IPS-20b (cell line): ENCODE measurements around the gene SRMS.
"Not testable (repeated sequence)": the region's sequence is repeated elsewhere in the genome, so short reads cannot be mapped to it uniquely, and the experiment has no call there.

Source experiments
- H3K27ac ChIP-seq: one replicate; pipeline ENCODE4 v1.5.1; 2013; ENCODE audit warnings: low read length
- H3K27me3 ChIP-seq: 2 replicates; pipeline ENCODE4 v1.6.1; 2013; ENCODE audit warnings: mild to moderate bottlenecking, low read length, inconsistent platforms; ENCODE audit not compliant: insufficient read depth
- H3K36me3 ChIP-seq: 2 replicates; pipeline ENCODE4 v1.6.1; 2013; ENCODE audit warnings: low read depth, mild to moderate bottlenecking, inconsistent platforms, low read length, moderate library complexity; ENCODE audit not compliant: insufficient read depth
- H3K4me1 ChIP-seq: 2 replicates; pipeline ENCODE4 v1.6.1; 2013; ENCODE audit warnings: mild to moderate bottlenecking, control low read depth, inconsistent platforms, low read length, moderate library complexity; ENCODE audit not compliant: insufficient read depth
- H3K4me3 ChIP-seq: 2 replicates; pipeline ENCODE4 v1.5.1; 2013; ENCODE audit warnings: mild to moderate bottlenecking, low read length, inconsistent platforms
- H3K9ac ChIP-seq: 2 replicates; pipeline ENCODE4 v1.6.1; 2013; ENCODE audit warnings: low read depth, mild to moderate bottlenecking, inconsistent platforms, low read length, moderate library complexity
- H3K9me3 ChIP-seq: 2 replicates; pipeline ENCODE4 v1.6.1; 2013; ENCODE audit warnings: mild to moderate bottlenecking, low read depth, low read length, inconsistent platforms; ENCODE audit not compliant: insufficient read depth

Gene SRMS

GRCh38 chr20:63518351-63518861 lies 29.1 kb downstream of the SRMS start:
- Histone ChIP-seq H3K9me3 (peaks cover 1% of the 10 kb centered on the region; the same call in 1 of the 2 replicates), H3K4me1 (no peaks in the 10 kb centered on the region), H3K27me3 (peaks cover 12% of the 10 kb centered on the region; the same call in 1 of the 2 replicates), H3K27ac (no peak overlapping the region), H3K36me3 (peaks cover 13% of the 10 kb centered on the region), H3K4me3 (no peak overlapping the region), H3K9ac (no peak overlapping the region)

DNA sequence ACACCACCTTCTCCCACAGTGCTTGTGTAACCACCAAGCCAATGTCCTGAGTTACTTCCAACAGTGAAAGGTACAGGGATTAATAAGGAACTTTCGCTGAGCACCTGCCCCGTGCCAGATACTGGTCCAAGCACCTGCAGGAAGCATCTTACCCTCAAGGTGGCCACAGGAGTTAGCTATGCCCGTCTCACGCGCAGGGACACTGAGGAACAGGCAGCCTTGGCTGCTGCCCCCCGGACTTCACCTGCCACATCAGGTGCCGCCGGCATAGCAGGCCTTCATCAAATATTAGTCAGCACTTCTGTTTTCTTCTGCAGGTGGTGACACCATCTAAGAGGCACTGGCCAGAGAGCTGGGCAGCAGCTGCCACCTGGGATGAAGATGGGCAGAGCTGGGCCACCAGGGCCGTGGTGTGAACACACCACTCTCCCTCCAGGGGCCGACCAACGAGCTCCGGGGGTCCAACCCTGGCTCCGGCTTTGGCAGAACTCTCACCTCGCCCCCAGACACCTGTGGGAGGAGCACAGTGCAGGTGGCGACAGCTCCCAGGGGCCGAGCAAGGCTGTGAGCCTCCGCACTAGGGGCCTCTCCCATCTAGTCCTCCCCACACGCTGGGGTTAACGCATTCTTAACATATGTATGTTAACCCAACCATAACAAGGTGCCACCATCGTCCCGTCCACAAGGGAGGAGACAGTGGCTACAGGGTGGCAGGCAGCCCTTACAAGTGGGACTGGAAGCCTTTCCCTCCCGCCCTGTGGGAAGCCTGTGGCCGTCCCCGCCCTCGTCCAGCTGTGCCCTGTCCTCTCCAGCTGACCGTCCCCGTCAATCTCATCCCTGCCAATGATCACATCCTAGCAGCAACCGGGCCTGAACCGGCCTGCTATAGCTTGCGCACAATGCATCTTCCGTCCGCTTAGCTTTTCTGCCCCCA lies 29.9 kb downstream of the SRMS start:
- H3K4me1 ChIP-seq, result no peaks in the 10 kb centered on the region
- peaks cover 12% of the 10 kb centered on the region; the same call in 1 of the 2 replicates for H3K27me3 ChIP-seq

GRCh38 chr20:63514520-63514919 lies 33.0 kb downstream of the SRMS start:
- not testable (repeated sequence) for H3K4me3 ChIP-seq, H3K27me3 ChIP-seq, H3K9ac ChIP-seq, H3K4me1 ChIP-seq, H3K27ac ChIP-seq, H3K36me3 ChIP-seq, H3K9me3 ChIP-seq

More for the DNA sequence above, 29.9 kb downstream of the SRMS start:
- no peaks in the 10 kb centered on the region for H3K9me3 ChIP-seq
- H3K9ac ChIP-seq, result no peak overlapping the region
- H3K36me3 ChIP-seq, result peaks cover 7% of the 10 kb centered on the region; the same call in 1 of the 2 replicates
- no peak overlapping the region for H3K4me3 ChIP-seq
- H3K27ac ChIP-seq, result no peak overlapping the region

GRCh38 chr20:63513207-63513606 lies 34.3 kb downstream of the SRMS start:
- Histone ChIP-seq H3K4me3 (no peak overlapping the region), H3K27me3 (no peaks in the 10 kb centered on the region), H3K27ac (no peak overlapping the region), H3K36me3 (no peaks in the 10 kb centered on the region), H3K9ac (no peak overlapping the region), H3K9me3 (no peaks in the 10 kb centered on the region; the same call in 1 of the 2 replicates), H3K4me1 (no peaks in the 10 kb centered on the region)

DNA sequence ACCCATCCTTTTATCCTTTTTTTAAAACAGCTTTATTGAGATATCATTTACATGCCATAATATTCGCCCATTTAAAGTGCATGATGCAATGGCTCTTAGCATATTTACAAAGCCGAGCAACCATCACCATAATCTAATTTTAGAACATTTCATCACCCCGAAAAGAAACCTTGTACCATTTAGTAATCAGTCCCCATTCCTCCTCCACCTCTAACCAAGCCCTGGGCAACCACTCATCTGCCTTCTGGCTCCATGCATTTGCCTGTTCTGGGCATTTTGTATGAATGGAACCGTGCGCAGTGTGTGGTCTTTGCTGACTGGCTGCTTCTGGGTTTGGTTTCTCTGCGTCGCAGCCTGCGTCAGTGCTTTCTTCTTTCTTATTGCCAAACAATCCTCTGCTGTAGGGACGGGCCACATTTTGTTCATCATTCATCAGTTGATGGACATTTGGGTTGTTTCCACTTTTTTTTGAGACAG lies 38.4 kb downstream of the SRMS start:
- H3K4me3 ChIP-seq, result no peak overlapping the region
- H3K36me3 ChIP-seq, result no peaks in the 10 kb centered on the region
- H3K9me3 ChIP-seq, result no peaks in the 10 kb centered on the region; the same call in 1 of the 2 replicates
- H3K27me3 ChIP-seq, result peaks cover 2% of the 10 kb centered on the region; the same call in 1 of the 2 replicates
- no peak overlapping the region for H3K27ac ChIP-seq
- H3K4me1 ChIP-seq, result no peaks in the 10 kb centered on the region
- H3K9ac ChIP-seq, result no peak overlapping the region

- Histone ChIP-seq H3K36me3 (no peaks in the 10 kb centered on the region), H3K4me1 (no peaks in the 10 kb centered on the region), H3K9me3 (no peaks in the 10 kb centered on the region; the same call in 1 of the 2 replicates), H3K27ac (no peak overlapping the region), H3K9ac (no peak overlapping the region), H3K4me3 (no peak overlapping the region), H3K27me3 (peaks cover 8% of the 10 kb centered on the region; the same call in 1 of the 2 replicates)
These were observed 39.3 kb downstream of the SRMS start for GRCh38 chr20:63508072-63508768.

DNA sequence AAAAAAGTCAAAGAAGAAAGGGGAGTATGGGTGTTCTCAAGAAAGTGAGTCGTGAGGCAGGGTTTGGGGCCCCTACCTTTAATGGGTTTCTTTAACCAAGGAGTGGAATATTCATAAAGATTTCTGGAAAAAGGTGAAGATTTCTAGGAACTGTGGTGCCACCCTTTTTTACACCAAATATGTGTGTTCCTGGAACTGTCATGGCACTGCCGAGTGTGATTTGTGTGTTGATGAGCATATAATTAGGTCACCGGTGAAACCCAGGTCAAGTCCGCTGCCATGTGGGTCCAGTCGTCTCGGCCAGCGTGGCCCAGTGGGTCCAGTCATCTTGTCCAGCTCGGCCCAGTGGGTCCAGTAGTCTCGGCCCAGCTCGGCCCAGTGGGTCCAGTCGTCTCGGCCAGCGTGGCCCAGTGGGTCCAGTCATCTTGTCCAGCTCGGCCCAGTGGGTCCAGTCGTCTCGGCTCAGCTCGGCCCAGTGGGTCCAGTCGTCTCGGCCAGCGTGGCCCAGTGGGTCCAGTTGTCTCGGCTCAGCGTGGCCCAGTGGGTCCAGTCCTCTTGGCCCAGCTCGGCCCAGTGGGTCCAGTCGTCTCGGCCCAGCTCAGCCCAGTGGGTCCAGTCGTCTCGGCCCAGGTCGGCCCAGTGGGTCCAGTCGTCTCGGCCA lies 40.3 kb downstream of the SRMS start:
- Histone ChIP-seq H3K27ac (no peak overlapping the region), H3K9ac (no peak overlapping the region), H3K4me3 (no peak overlapping the region), H3K27me3 (peaks cover 8% of the 10 kb centered on the region; the same call in 1 of the 2 replicates), H3K36me3 (no peaks in the 10 kb centered on the region), H3K4me1 (no peaks in the 10 kb centered on the region), H3K9me3 (no peaks in the 10 kb centered on the region; the same call in 1 of the 2 replicates)

DNA sequence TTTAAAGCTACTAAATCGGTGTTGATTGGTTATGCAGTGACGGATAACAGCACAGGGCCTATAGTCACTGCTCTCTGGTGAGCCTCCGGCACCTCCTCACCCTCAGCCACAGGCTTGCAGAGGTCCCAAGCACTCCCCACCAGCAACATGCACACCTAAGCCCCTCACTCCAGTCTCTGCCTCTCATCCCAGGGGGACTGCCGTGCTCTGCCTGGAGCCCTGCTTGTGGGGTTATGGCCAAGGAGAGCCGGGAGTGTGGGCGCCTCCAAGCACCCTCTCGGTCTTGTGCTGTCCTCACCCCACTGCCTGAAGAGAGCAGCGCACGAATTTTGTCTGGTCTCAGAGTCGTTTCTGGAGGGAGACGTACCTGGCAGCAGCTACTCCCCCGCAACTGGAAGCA lies 41.8 kb downstream of the SRMS start:
- Histone ChIP-seq H3K9me3 (no peaks in the 10 kb centered on the region; the same call in 1 of the 2 replicates), H3K4me3 (no peak overlapping the region), H3K9ac (no peak overlapping the region), H3K27me3 (peaks cover 13% of the 10 kb centered on the region), H3K27ac (no peak overlapping the region), H3K4me1 (no peaks in the 10 kb centered on the region; the same call in 1 of the 2 replicates), H3K36me3 (no peaks in the 10 kb centered on the region)

GRCh38 chr20:63505281-63505680 lies 42.3 kb downstream of the SRMS start:
- no peak overlapping the region for H3K27ac ChIP-seq
- H3K9ac ChIP-seq, result no peak overlapping the region
- no peaks in the 10 kb centered on the region for H3K36me3 ChIP-seq
- no peak overlapping the region for H3K4me3 ChIP-seq
- no peaks in the 10 kb centered on the region; the same call in 1 of the 2 replicates for H3K4me1 ChIP-seq
- peaks cover 17% of the 10 kb centered on the region for H3K27me3 ChIP-seq
- no peaks in the 10 kb centered on the region; the same call in 1 of the 2 replicates for H3K9me3 ChIP-seq

- Histone ChIP-seq H3K4me3 (no peak overlapping the region), H3K36me3 (no peaks in the 10 kb centered on the region), H3K9ac (no peak overlapping the region), H3K9me3 (no peaks in the 10 kb centered on the region; the same call in 1 of the 2 replicates), H3K4me1 (no peaks in the 10 kb centered on the region; the same call in 1 of the 2 replicates), H3K27ac (no peak overlapping the region), H3K27me3 (peaks cover 24% of the 10 kb centered on the region)
These were observed 42.9 kb downstream of the SRMS start for GRCh38 chr20:63504642-63505041.

GRCh38 chr20:63503524-63503923 lies 44.0 kb downstream of the SRMS start:
- Histone ChIP-seq H3K27me3 (peaks cover 33% of the 10 kb centered on the region), H3K4me1 (no peaks in the 10 kb centered on the region; the same call in 1 of the 2 replicates), H3K4me3 (no peak overlapping the region), H3K9ac (no peak overlapping the region), H3K9me3 (no peaks in the 10 kb centered on the region; the same call in 1 of the 2 replicates), H3K36me3 (no peaks in the 10 kb centered on the region), H3K27ac (no peak overlapping the region)
